ENCODE results near the gene ANKRD24. TPM values are rescaled to one million over a fixed set of nuclear protein-coding genes. Genes with fewer than 3 reads are reported as not detected.

The ANKRD24 gene
- polyA plus RNA-seq, 3 donors, result 0.07 to 0.79 TPM; not detected in 1

- peak within 1 kb of the TSS; percentile 97 for H2AFZ ChIP-seq (ENCODE audit: insufficient read depth, low read depth, low read length, poor library complexity, severe bottlenecking)
- peak within 1 kb of the TSS; percentile 59 to 98 (median 84) for H3K4me3 ChIP-seq (replicated peaks in 1 of 3; ENCODE audit: low read depth in 2 of 3, low read length in 3 of 3)
- peaks cover 28 to 33% of the 10 kb centered on the region in 2 donors for H3K36me3 ChIP-seq (replicated peaks in 1 of 2; ENCODE audit: control insufficient read depth in 1 of 2, insufficient read depth in 2 of 2, low read length in 2 of 2)
- peaks cover 8% of the 10 kb centered on the region for H4K20me1 ChIP-seq (ENCODE audit: insufficient read depth, low read length)
- Mint-ChIP-seq H3K27me3 (ENCODE audit: low read depth in 3 of 3) (peaks cover 0 to 3% (median 0%) of the 10 kb centered on the region in 3 donors), H3K4me1 (peaks cover 12% of the 10 kb centered on the region), H3K9me3 (peaks cover 1 to 15% (median 9%) of the 10 kb centered on the region in 7 donors), H3K36me3 (peaks cover 31 to 37% of the 10 kb centered on the region in 2 donors), H3K27ac (peak within 1 kb of the TSS; percentile 99 to 100 (median 100)), H3K4me3 (peak within 1 kb of the TSS; percentile 83 to 98)
- peaks cover 2 to 7% of the 10 kb centered on the region in 2 donors for H3K9me3 ChIP-seq (replicated peaks in 1 of 2; ENCODE audit: control insufficient read depth in 1 of 2, insufficient read depth in 1 of 2, low read length in 2 of 2)
- peak within 1 kb of the TSS; percentile 90 to 100 for H3K27ac ChIP-seq (ENCODE audit: low read depth in 1 of 2, low read length in 2 of 2)
- intact Hi-C loops (cut with micrococcal nuclease), result loop anchor here (1.0 to 10.0 kb wide), 6 partner anchors 88 to 225 kb away; partner anchors contain the start of genes CHAF1A (in 1 of the 2), HDGFL2 (in 1 of the 2), MPND (in 1 of the 2) and STAP2 (in 1 of the 2)
- no peaks in the 10 kb centered on the region for H3K27me3 ChIP-seq (ENCODE audit: control insufficient read depth in 2 of 2, insufficient read depth in 2 of 2, low read length in 2 of 2)
- TF ChIP-seq, protein P1, sequence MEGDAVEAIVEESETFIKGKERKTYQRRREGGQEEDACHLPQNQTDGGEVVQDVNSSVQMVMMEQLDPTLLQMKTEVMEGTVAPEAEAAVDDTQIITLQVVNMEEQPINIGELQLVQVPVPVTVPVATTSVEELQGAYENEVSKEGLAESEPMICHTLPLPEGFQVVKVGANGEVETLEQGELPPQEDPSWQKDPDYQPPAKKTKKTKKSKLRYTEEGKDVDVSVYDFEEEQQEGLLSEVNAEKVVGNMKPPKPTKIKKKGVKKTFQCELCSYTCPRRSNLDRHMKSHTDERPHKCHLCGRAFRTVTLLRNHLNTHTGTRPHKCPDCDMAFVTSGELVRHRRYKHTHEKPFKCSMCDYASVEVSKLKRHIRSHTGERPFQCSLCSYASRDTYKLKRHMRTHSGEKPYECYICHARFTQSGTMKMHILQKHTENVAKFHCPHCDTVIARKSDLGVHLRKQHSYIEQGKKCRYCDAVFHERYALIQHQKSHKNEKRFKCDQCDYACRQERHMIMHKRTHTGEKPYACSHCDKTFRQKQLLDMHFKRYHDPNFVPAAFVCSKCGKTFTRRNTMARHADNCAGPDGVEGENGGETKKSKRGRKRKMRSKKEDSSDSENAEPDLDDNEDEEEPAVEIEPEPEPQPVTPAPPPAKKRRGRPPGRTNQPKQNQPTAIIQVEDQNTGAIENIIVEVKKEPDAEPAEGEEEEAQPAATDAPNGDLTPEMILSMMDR (IDR thresholded peaks at IDR 0.05), result peak; percentile 58
- peak within 1 kb of the TSS; percentile 93 for H3K9ac ChIP-seq (ENCODE audit: insufficient read depth, low read length, poor library complexity, severe bottlenecking)
- H3K79me2 ChIP-seq (ENCODE audit: insufficient read depth, low read length), result peaks cover 7% of the 10 kb centered on the region
- 0% methylated on average over 5 of the region's 45 CpGs for WGBS (ENCODE audit: insufficient coverage)
- peaks cover 13 to 14% of the 10 kb centered on the region in 2 donors for H3K4me1 ChIP-seq (ENCODE audit: control insufficient read depth in 1 of 2, insufficient read depth in 2 of 2, low read length in 2 of 2)
- DNase-seq, result peak; percentile 99 to 100 (median 100)
- H3K4me2 ChIP-seq (replicated peaks; ENCODE audit: extremely low read depth, low read length, poor library complexity, severe bottlenecking), result peak within 1 kb of the TSS; percentile 78
Measured at GRCh38 chr19:4246767-4247593, 64.5 kb downstream of the ANKRD24 start, which contains the start of gene YJU2. TSS of gene YJU2 (plus strand) at chr19:4247080. CDS start at chr19:4247147, 67 bp downstream.

DNA sequence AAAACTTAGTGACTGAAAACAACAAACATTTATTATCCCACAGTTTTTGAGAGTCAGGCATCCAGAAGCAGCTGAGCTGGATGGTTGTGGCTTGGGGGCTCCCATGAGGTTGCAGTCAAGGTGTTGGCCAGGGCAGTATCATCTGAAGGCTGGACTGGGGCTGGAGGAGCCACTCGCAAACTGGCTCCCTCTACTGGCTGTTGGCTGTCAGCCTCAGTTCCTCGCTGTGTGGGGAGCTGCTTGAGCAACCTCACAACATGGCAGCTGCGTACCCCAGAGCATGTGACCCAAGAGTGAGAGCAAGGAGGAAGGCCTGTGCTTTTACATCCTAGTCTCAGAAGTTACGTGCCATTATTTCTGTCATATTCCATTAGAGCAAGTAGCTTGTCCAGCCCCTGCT, 74.1 kb downstream of the ANKRD24 start:
- Histone ChIP-seq H3K36me3 (replicated peaks in 1 of 2; ENCODE audit: control insufficient read depth in 1 of 2, insufficient read depth in 2 of 2, low read length in 2 of 2) (peaks cover 67 to 81% of the 10 kb centered on the region in 2 donors), H3K4me2 (replicated peaks; ENCODE audit: extremely low read depth, low read length, poor library complexity, severe bottlenecking) (no peak overlapping the region), H3K4me1 (ENCODE audit: control insufficient read depth in 1 of 2, insufficient read depth in 2 of 2, low read length in 2 of 2) (peaks cover 5 to 7% of the 10 kb centered on the region in 2 donors), H3K79me2 (ENCODE audit: insufficient read depth, low read length) (no peaks in the 10 kb centered on the region), H2AFZ (ENCODE audit: insufficient read depth, low read depth, low read length, poor library complexity, severe bottlenecking) (no peak overlapping the region), H3K27ac (ENCODE audit: low read depth in 1 of 2, low read length in 2 of 2) (no peak overlapping the region), H3K4me3 (replicated peaks in 1 of 3; ENCODE audit: low read depth in 2 of 3, low read length in 3 of 3) (no peak overlapping the region), H3K27me3 (ENCODE audit: control insufficient read depth in 2 of 2, insufficient read depth in 2 of 2, low read length in 2 of 2) (no peaks in the 10 kb centered on the region), H3K9ac (ENCODE audit: insufficient read depth, low read length, poor library complexity, severe bottlenecking) (no peak overlapping the region), H4K20me1 (ENCODE audit: insufficient read depth, low read length) (no peaks in the 10 kb centered on the region), H3K9me3 (replicated peaks in 1 of 2; ENCODE audit: control insufficient read depth in 1 of 2, insufficient read depth in 1 of 2, low read length in 2 of 2) (peaks cover 23 to 35% of the 10 kb centered on the region in 2 donors)
- peaks cover 63 to 99% of the 10 kb centered on the region in 2 donors for H3K36me3 Mint-ChIP-seq
- H3K4me3 Mint-ChIP-seq, result no peak overlapping the region
- DNase-seq, result no peak
- H3K4me1 Mint-ChIP-seq, result peaks cover 6% of the 10 kb centered on the region
- peak overlapping the region in 1 of 7 donors; percentile 63 for H3K27ac Mint-ChIP-seq
- 100% methylated on average over 1 of the region's 4 CpGs for WGBS (ENCODE audit: insufficient coverage)
- intact Hi-C loops (cut with micrococcal nuclease), result no loop called here
- peaks cover 0 to 1% (median 0%) of the 10 kb centered on the region in 3 donors for H3K27me3 Mint-ChIP-seq (ENCODE audit: low read depth in 3 of 3)
- TF ChIP-seq, protein P1 (IDR thresholded peaks at IDR 0.05), result no peak
- H3K9me3 Mint-ChIP-seq, result peaks cover 7 to 29% (median 22%) of the 10 kb centered on the region in 7 donors

All from CD14-positive monocyte (primary cell).